ENCODE results near the gene PTPRM. TPM values are rescaled to one million over a fixed set of nuclear protein-coding genes. Genes with fewer than 3 reads are reported as not detected.

Gene PTPRM
- total and polyA plus RNA-seq, 2 experiments from 2014 or later: 1.6 to 5.3 TPM

GRCh38 chr18:7809978-7810377, 242.9 kb downstream of the PTPRM start (continued):
- TF ChIP-seq, protein P1, sequence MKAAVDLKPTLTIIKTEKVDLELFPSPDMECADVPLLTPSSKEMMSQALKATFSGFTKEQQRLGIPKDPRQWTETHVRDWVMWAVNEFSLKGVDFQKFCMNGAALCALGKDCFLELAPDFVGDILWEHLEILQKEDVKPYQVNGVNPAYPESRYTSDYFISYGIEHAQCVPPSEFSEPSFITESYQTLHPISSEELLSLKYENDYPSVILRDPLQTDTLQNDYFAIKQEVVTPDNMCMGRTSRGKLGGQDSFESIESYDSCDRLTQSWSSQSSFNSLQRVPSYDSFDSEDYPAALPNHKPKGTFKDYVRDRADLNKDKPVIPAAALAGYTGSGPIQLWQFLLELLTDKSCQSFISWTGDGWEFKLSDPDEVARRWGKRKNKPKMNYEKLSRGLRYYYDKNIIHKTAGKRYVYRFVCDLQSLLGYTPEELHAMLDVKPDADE (IDR thresholded peaks at IDR 0.05): no peak

DNA sequence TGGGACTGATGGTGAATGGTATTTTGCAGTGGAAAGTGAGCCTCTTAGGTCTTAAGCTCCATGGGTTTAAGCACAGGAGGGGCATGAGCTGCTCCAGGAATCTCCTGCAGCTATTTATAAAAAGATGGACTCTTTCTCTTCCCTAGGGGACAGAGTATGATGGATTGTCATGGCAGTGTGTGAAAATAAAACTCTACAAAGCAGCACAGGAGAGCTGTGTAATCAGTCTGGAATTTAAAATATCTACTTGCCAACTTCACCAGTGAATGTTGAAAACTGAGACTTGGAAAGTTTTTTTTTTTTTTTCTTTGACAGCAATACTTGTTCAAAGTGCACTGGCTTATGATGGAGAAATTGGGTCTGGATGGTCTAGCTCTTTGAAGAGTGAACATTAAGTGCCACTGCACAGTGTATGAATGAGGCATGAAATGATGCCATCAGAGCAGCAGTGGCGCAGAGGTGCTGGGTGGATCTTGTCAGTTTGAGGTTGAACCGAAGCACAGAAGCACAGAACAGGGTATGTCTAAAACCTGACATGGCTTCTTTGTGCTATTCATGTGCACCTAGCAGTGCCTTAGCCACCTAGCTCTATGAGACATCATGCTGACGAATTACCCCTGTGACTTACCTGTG, 245.4 kb downstream of the PTPRM start:
- H4K20me1 ChIP-seq (replicated peaks; ENCODE audit: insufficient read depth): no peaks in the 10 kb centered on the region
- H3F3A ChIP-seq (replicated peaks; ENCODE audit: low read depth): no peaks in the 10 kb centered on the region
- H3K4me1 ChIP-seq (ENCODE audit: insufficient read depth): peaks cover 5% of the 10 kb centered on the region; the same call in 1 of the 2 replicates
- H3K4me1 Mint-ChIP-seq: peaks cover 13% of the 10 kb centered on the region
- DNase-seq (ENCODE audit: low spot score): no peak
- no peak for ATAC-seq
- H3K4me3 ChIP-seq: no peak overlapping the region
- H3K27me3 ChIP-seq (ENCODE audit: insufficient read depth): no peaks in the 10 kb centered on the region
- H3K27ac ChIP-seq (ENCODE audit: low read depth): no peak overlapping the region
- peaks cover 2% of the 10 kb centered on the region for H3K27me3 Mint-ChIP-seq (ENCODE audit: insufficient read depth, low read depth, poor library complexity)
- TF ChIP-seq EZH2phosphoT487 (IDR thresholded peaks at IDR 0.05; ENCODE audit: unreplicated experiment) (no peak), JUNB (IDR thresholded peaks at IDR 0.05; ENCODE audit: unreplicated experiment) (no peak)
- TF ChIP-seq, protein P2, sequence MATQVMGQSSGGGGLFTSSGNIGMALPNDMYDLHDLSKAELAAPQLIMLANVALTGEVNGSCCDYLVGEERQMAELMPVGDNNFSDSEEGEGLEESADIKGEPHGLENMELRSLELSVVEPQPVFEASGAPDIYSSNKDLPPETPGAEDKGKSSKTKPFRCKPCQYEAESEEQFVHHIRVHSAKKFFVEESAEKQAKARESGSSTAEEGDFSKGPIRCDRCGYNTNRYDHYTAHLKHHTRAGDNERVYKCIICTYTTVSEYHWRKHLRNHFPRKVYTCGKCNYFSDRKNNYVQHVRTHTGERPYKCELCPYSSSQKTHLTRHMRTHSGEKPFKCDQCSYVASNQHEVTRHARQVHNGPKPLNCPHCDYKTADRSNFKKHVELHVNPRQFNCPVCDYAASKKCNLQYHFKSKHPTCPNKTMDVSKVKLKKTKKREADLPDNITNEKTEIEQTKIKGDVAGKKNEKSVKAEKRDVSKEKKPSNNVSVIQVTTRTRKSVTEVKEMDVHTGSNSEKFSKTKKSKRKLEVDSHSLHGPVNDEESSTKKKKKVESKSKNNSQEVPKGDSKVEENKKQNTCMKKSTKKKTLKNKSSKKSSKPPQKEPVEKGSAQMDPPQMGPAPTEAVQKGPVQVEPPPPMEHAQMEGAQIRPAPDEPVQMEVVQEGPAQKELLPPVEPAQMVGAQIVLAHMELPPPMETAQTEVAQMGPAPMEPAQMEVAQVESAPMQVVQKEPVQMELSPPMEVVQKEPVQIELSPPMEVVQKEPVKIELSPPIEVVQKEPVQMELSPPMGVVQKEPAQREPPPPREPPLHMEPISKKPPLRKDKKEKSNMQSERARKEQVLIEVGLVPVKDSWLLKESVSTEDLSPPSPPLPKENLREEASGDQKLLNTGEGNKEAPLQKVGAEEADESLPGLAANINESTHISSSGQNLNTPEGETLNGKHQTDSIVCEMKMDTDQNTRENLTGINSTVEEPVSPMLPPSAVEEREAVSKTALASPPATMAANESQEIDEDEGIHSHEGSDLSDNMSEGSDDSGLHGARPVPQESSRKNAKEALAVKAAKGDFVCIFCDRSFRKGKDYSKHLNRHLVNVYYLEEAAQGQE (IDR thresholded peaks at IDR 0.05; ENCODE audit: unreplicated experiment): no peak
- no peaks in the 10 kb centered on the region for H3K79me2 ChIP-seq (replicated peaks; ENCODE audit: insufficient read depth)
- H3K36me3 Mint-ChIP-seq (ENCODE audit: low read depth): peaks cover 18% of the 10 kb centered on the region
- peaks cover 13% of the 10 kb centered on the region; the same call in 1 of the 2 replicates for H3K36me3 ChIP-seq (ENCODE audit: insufficient read depth)
- no peak overlapping the region for H3K27ac Mint-ChIP-seq
- 0 out of 2 replicates have a peak, but pooled peaks cover 3% of the 10 kb centered on the region for H3K9me2 ChIP-seq (ENCODE audit: insufficient read depth)
- no peak overlapping the region for H3K4me2 ChIP-seq
- no peak overlapping the region for H3K4me3 Mint-ChIP-seq
- peaks cover 23% of the 10 kb centered on the region for H3K9me3 Mint-ChIP-seq
- no peak overlapping the region for H2AFZ ChIP-seq

- Histone ChIP-seq H4K20me1 (replicated peaks; ENCODE audit: insufficient read depth) (no peaks in the 10 kb centered on the region), H3K4me1 (ENCODE audit: insufficient read depth) (peaks cover 5% of the 10 kb centered on the region; the same call in 1 of the 2 replicates), H3K27me3 (ENCODE audit: insufficient read depth) (no peaks in the 10 kb centered on the region), H3K79me2 (replicated peaks; ENCODE audit: insufficient read depth) (no peaks in the 10 kb centered on the region), H3F3A (replicated peaks; ENCODE audit: low read depth) (no peaks in the 10 kb centered on the region), H3K9me2 (ENCODE audit: insufficient read depth) (0 out of 2 replicates have a peak, but pooled peaks cover 3% of the 10 kb centered on the region), H3K4me2 (no peak overlapping the region), H3K27ac (ENCODE audit: low read depth) (no peak overlapping the region), H3K4me3 (no peak overlapping the region), H2AFZ (no peak overlapping the region), H3K36me3 (ENCODE audit: insufficient read depth) (peaks cover 13% of the 10 kb centered on the region; the same call in 1 of the 2 replicates)
- Mint-ChIP-seq H3K27ac (no peak overlapping the region), H3K36me3 (ENCODE audit: low read depth) (peaks cover 18% of the 10 kb centered on the region), H3K4me3 (no peak overlapping the region), H3K9me3 (peaks cover 23% of the 10 kb centered on the region), H3K27me3 (ENCODE audit: insufficient read depth, low read depth, poor library complexity) (peaks cover 2% of the 10 kb centered on the region), H3K4me1 (peaks cover 10% of the 10 kb centered on the region)
- no peak for ATAC-seq
- no peak for DNase-seq (ENCODE audit: low spot score)
- TF ChIP-seq ZNF331 (CRISPR knock-in tag; IDR thresholded peaks at IDR 0.05; ENCODE audit: low read depth) (no peak), ZNF114 (CRISPR knock-in tag; IDR thresholded peaks at IDR 0.05) (no peak), EZH2phosphoT487 (IDR thresholded peaks at IDR 0.05; ENCODE audit: unreplicated experiment) (no peak), CREB1 (CRISPR knock-in tag; IDR thresholded peaks at IDR 0.05; ENCODE audit: low read depth) (no peak), NANOG (IDR thresholded peaks at IDR 0.05; ENCODE audit: borderline replicate concordance) (no peak), JUNB (IDR thresholded peaks at IDR 0.05; ENCODE audit: unreplicated experiment) (no peak), EZH2 (IDR thresholded peaks at IDR 0.05; ENCODE audit: low read depth, unreplicated experiment) (no peak), STAT1 (IDR thresholded peaks at IDR 0.05; ENCODE audit: unreplicated experiment) (no peak)
- TF ChIP-seq, protein P1 (IDR thresholded peaks at IDR 0.05): no peak
- TF ChIP-seq, protein P2 (IDR thresholded peaks at IDR 0.05; ENCODE audit: unreplicated experiment): no peak
Measured at GRCh38 chr18:7813131-7813530, 246.0 kb downstream of the PTPRM start.
